A673 (cell line): ENCODE data around the gene ASB18.
A peak's percentile ranks its signal among the peaks of the same experiment; 100 is the strongest.

ENCODE experiments used
- CTCF ChIP-seq: fragments of 300-800, 200-600 bp; sonication (generic); conservative IDR thresholded peaks from 2 replicates; pipeline ENCODE4 v1.5.1; 2017; ENCODE audit warnings: low read depth, mild to moderate bottlenecking, antibody characterized with exemption, low read length, moderate library complexity, mixed read lengths
- EZH2 ChIP-seq: fragments of 200-600 bp; sonication (generic); IDR thresholded peaks from 2 replicates; pipeline ENCODE4 v1.6.1; 2017; ENCODE audit warnings: borderline replicate concordance, low read depth, mild to moderate bottlenecking, mixed read lengths, antibody characterized with exemption, low read length; ENCODE audit not compliant: poor library complexity, severe bottlenecking

- TF ChIP-seq CTCF (no peak), EZH2 (peak; percentile 69)
These were observed 94.2 kb downstream of the ASB18 start for GRCh38 chr2:236169741-236170589.
